GM23338 (cell line): ENCODE results near the gene PMAIP1. TPM values are rescaled to one million over a fixed set of nuclear protein-coding genes. Genes with fewer than 3 reads are reported as not detected.

Experiments
- ATAC-seq: fragments of 200-7000 bp; cut with Tn5 transposase; 3 replicates; pipeline ENCODE4 v1.9.1; 2020
- DNase-seq: peaks from one replicate; pipeline ENCODE4 v3.0.0-alpha.2; 2015; ENCODE audit warnings: low spot score
- H2AFZ ChIP-seq: fragments of 200-600 bp; sonication (generic); 2 replicates; pipeline ENCODE4 v1.8.0; 2016; ENCODE audit warnings: antibody characterized with exemption, mild to moderate bottlenecking, moderate library complexity
- H3F3A ChIP-seq: fragments of 200-600 bp; sonication (generic); replicated peaks from 2 replicates; pipeline ENCODE4 v1.8.0; 2017; ENCODE audit warnings: antibody characterized with exemption, mixed run types, low read depth
- H3K27ac ChIP-seq: fragments of 200-600 bp; sonication (generic); 2 replicates; pipeline ENCODE4 v1.6.1; 2016; ENCODE audit warnings: low read depth
- H3K27me3 ChIP-seq: fragments of 200-600 bp; sonication (generic); 2 replicates; pipeline ENCODE4 v1.8.0; 2016; ENCODE audit warnings: mild to moderate bottlenecking, mixed run types, moderate library complexity; ENCODE audit not compliant: insufficient read depth
- H3K36me3 ChIP-seq: fragments of 200-600 bp; sonication (generic); 2 replicates; pipeline ENCODE4 v1.8.0; 2016; ENCODE audit warnings: mild to moderate bottlenecking; ENCODE audit not compliant: insufficient read depth
- H3K4me1 ChIP-seq: fragments of 200-600 bp; sonication (generic); 2 replicates; pipeline ENCODE4 v1.8.0; 2016; ENCODE audit warnings: mild to moderate bottlenecking, moderate library complexity; ENCODE audit not compliant: insufficient read depth
- H3K4me2 ChIP-seq: fragments of 200-600 bp; sonication (generic); 2 replicates; pipeline ENCODE4 v1.7.1; 2017; ENCODE audit warnings: mixed run types
- H3K4me3 ChIP-seq: fragments of 200-600 bp; sonication (generic); 2 replicates; pipeline ENCODE4 v1.6.1; 2016; ENCODE audit warnings: mixed run types
- H3K79me2 ChIP-seq: fragments of 200-600 bp; sonication (generic); replicated peaks from 2 replicates; pipeline ENCODE4 v1.8.0; 2017; ENCODE audit warnings: mild to moderate bottlenecking; ENCODE audit not compliant: insufficient read depth
- H3K9me2 ChIP-seq: fragments of 200-600 bp; sonication (generic); 2 replicates; pipeline ENCODE4 v1.8.0; 2017; ENCODE audit not compliant: insufficient read depth
- H4K20me1 ChIP-seq: fragments of 200-600 bp; sonication (generic); replicated peaks from 2 replicates; pipeline ENCODE4 v1.8.0; 2017; ENCODE audit warnings: mild to moderate bottlenecking; ENCODE audit not compliant: insufficient read depth
- H3K27ac Mint-ChIP-seq: 2 replicates; pipeline ENCODE4 v1.8.0; 2020; ENCODE audit warnings: inconsistent platforms, mild to moderate bottlenecking, moderate library complexity, mixed read lengths
- H3K27me3 Mint-ChIP-seq: 3 replicates; pipeline ENCODE4 v1.8.0; 2022; ENCODE audit warnings: low read depth, mild to moderate bottlenecking, moderate library complexity, mixed read lengths, inconsistent platforms; ENCODE audit not compliant: insufficient read depth, poor library complexity
- H3K36me3 Mint-ChIP-seq: 3 replicates; pipeline ENCODE4 v1.8.0; 2021; ENCODE audit warnings: low read depth, mild to moderate bottlenecking, inconsistent platforms, moderate library complexity, mixed read lengths
- H3K4me1 Mint-ChIP-seq: 3 replicates; pipeline ENCODE4 v1.8.0; 2020; ENCODE audit warnings: mild to moderate bottlenecking, inconsistent platforms, mixed read lengths
- H3K4me3 Mint-ChIP-seq: 3 replicates; pipeline ENCODE4 v1.8.0; 2021; ENCODE audit warnings: moderate library complexity, mild to moderate bottlenecking, inconsistent platforms, mixed read lengths
- H3K9me3 Mint-ChIP-seq: 3 replicates; pipeline ENCODE4 v1.8.0; 2020; ENCODE audit warnings: moderate library complexity, mild to moderate bottlenecking, inconsistent platforms, mixed read lengths
- CTCF ChIP-seq, 2 experiments: fragments of 200-600 bp in 1 of 2; sonication (generic) in 1 of 2; conservative IDR thresholded peaks; 2 replicates each; pipeline versions ENCODE4 v1.5.1 to v1.6.1; 2016 to 2017; ENCODE audit warnings: antibody characterized with exemption in 2 of 2, low read depth in 2 of 2, mild to moderate bottlenecking in 2 of 2, moderate library complexity in 1 of 2
- ETS1 ChIP-seq: IDR thresholded peaks from 2 replicates; pipeline ENCODE4 v1.6.1; 2016; ENCODE audit warnings: antibody characterized with exemption
- EZH2 ChIP-seq: fragments of 200-600 bp; sonication (generic); IDR thresholded peaks from one replicate; pipeline ENCODE4 v1.8.0; 2017; ENCODE audit warnings: antibody characterized with exemption, mild to moderate bottlenecking, low read depth; ENCODE audit not compliant: unreplicated experiment
- NANOG ChIP-seq: IDR thresholded peaks from 2 replicates; pipeline ENCODE4 v1.6.1; 2016; ENCODE audit warnings: antibody characterized with exemption, borderline replicate concordance
- POLR2AphosphoS5 ChIP-seq: IDR thresholded peaks from 2 replicates; pipeline ENCODE4 v1.6.1; 2016; ENCODE audit warnings: antibody characterized with exemption, low read depth
- REST ChIP-seq: IDR thresholded peaks from one replicate; pipeline ENCODE4 v1.6.1; 2018; ENCODE audit warnings: antibody characterized with exemption; ENCODE audit not compliant: unreplicated experiment
- STAT1 ChIP-seq: IDR thresholded peaks from one replicate; pipeline ENCODE4 v1.6.1; 2016; ENCODE audit warnings: antibody characterized with exemption; ENCODE audit not compliant: unreplicated experiment
- ZNF114 ChIP-seq: fragments of 250-450 bp; sonication (Bioruptor Pico); IDR thresholded peaks from 2 replicates; pipeline ENCODE4 v1.5.0; 2020; ENCODE audit warnings: mild to moderate bottlenecking, moderate library complexity
- ZNF331 ChIP-seq: fragments of 250-450 bp; sonication (Bioruptor Pico); IDR thresholded peaks from 2 replicates; pipeline ENCODE4 v1.5.0; 2020; ENCODE audit warnings: low read depth, mild to moderate bottlenecking, moderate library complexity
- ZNF462 ChIP-seq: fragments of 250-450 bp; sonication (Bioruptor Pico); IDR thresholded peaks from 2 replicates; pipeline ENCODE4 v1.5.0; 2020; ENCODE audit warnings: mild to moderate bottlenecking, moderate library complexity
- polyA plus RNA-seq: library from polyadenylated mRNA; unstranded; fragments of >200 nt; fragmentation: Nextera tagmentation; extraction: Ambion mirVana; gene quantifications from 2 replicates; pipeline ENCODE4 v1.2.1, GENCODE V29; 2016
- total RNA-seq: library from RNA; depleted of rRNA; stranded (reverse); fragments of >200 nt; shearing (Covaris generic); gene quantifications from 2 replicates; pipeline ENCODE4 v1.2.3, GENCODE V29; 2014

PMAIP1 gene
- total and polyA plus RNA-seq, 2 experiments from 2014 or later, result 156 to 296 TPM

- peaks cover 4% of the 10 kb centered on the region; the same call in 2 of the 3 replicates for H3K4me1 Mint-ChIP-seq
- H3K9me3 Mint-ChIP-seq, result no peaks in the 10 kb centered on the region
- Histone ChIP-seq H4K20me1 (no peaks in the 10 kb centered on the region), H3K27me3 (no peaks in the 10 kb centered on the region), H3K27ac (no peak overlapping the region), H3K4me2 (no peak overlapping the region), H3K79me2 (no peaks in the 10 kb centered on the region), H3K4me3 (no peak overlapping the region), H3F3A (no peaks in the 10 kb centered on the region), H3K4me1 (peaks cover 4% of the 10 kb centered on the region; the same call in 1 of the 2 replicates), H2AFZ (no peak overlapping the region), H3K9me2 (peaks cover 7% of the 10 kb centered on the region; the same call in 1 of the 2 replicates), H3K36me3 (no peaks in the 10 kb centered on the region)
- no peak for TF ChIP-seq STAT1
- no peak for TF ChIP-seq EZH2
- TF ChIP-seq POLR2AphosphoS5, result no peak
- no peak for TF ChIP-seq ZNF331 (CRISPR knock-in tag)
- TF ChIP-seq ZNF114, result no peak
- TF ChIP-seq ETS1, result no peak
- TF ChIP-seq REST, result no peak
- no peak for TF ChIP-seq ZNF462 (CRISPR knock-in tag)
- no peak for TF ChIP-seq CTCF (conservative IDR thresholded peaks at IDR 0.05; ENCODE audit: low read depth in 2 of 2)
- no peak for TF ChIP-seq NANOG
- no peaks in the 10 kb centered on the region for H3K36me3 Mint-ChIP-seq
- H3K27me3 Mint-ChIP-seq, result no peaks in the 10 kb centered on the region
- DNase-seq (no peak), ATAC-seq (no peak)
- H3K4me3 Mint-ChIP-seq, result no peak overlapping the region
- H3K27ac Mint-ChIP-seq, result no peak overlapping the region
Measured at GRCh38 chr18:59851784-59852399, 47.9 kb upstream of the PMAIP1 start.
